Endometrium (tissue), 2 donors: ENCODE measurements around the gene TSPAN14.
"Not testable (repeated sequence)": the region's sequence is repeated elsewhere in the genome, so short reads cannot be mapped to it uniquely, and the experiment has no call there.

Experiments
- FAIRE-seq: peaks from 2 replicates; lab custom pipeline; 2012; peaks lifted over from hg19 to GRCh38; lab: Jason Lieb, UNC
- donor health status: control.
- donor health status: control.

Gene TSPAN14

DNA sequence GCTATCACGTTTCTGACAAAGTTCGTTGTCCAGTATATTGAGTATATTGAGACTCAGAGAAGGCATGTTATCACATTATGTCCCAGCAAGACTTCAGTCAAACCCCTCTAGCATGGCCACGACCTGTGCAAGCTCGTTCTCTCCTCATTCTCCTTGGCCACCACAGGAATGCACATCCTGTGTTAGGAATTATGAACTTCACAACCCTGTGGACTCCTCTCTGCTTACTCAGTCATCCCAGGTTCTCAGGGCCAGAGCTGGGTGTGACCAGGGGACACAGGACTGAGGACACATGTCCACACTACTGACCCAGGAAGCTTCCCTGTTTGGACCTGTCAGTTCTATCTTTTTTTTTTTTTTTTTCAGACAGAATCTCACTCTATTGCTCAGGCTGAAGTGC, 87.9 kb downstream of the TSPAN14 start:
- FAIRE-seq: no peak

DNA sequence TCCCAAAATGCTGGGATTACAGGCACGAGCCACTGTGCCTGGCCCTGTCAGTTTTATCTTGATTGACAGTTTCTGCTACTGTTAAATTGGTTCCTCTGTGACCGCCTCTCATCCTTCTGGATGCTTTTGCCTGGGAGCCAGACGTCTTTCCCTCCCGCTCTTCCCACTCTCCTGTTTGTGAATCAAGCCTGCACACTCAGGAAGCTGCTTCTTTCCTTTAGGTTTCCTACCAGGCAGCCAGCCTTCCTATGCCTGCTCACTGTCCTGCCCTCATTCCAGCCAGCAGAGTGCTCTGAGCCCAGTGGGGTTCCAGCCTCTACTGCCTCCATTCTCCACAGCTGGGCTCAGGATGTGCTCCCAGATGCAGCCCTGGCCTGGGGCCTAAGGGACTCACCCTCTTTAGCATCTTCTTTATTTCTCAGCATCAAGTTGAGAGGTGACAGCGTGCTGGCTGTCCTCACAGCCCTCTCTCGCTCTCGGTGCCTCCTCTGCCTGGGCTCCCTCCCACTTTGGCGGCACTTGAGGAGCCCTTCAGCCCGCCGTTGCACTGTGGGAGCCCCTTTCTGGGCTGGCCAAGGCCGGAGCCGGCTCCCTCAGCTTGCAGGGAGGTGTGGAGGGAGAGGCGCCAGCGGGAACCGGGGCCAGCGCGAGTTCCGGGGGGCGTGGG, 88.7 kb downstream of the TSPAN14 start:
- FAIRE-seq: no peak

DNA sequence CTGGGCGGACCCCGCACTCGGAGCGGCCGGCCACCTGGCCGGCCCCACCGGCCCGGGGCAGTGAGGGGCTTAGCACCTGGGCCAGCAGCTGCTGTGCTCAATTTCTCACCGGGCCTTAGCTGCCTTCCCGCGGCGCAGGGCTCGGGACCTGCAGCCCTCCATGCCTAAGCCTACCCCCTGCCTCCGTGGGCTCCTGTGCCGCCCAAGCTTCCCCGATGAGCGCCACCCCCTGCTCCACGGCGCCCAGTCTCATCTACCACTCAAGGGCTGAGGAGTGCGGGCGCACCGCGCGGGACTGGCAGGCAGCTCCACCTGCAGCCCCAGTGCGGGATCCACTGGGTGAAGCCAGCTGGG, 89.2 kb downstream of the TSPAN14 start:
- FAIRE-seq: not testable (repeated sequence)

DNA sequence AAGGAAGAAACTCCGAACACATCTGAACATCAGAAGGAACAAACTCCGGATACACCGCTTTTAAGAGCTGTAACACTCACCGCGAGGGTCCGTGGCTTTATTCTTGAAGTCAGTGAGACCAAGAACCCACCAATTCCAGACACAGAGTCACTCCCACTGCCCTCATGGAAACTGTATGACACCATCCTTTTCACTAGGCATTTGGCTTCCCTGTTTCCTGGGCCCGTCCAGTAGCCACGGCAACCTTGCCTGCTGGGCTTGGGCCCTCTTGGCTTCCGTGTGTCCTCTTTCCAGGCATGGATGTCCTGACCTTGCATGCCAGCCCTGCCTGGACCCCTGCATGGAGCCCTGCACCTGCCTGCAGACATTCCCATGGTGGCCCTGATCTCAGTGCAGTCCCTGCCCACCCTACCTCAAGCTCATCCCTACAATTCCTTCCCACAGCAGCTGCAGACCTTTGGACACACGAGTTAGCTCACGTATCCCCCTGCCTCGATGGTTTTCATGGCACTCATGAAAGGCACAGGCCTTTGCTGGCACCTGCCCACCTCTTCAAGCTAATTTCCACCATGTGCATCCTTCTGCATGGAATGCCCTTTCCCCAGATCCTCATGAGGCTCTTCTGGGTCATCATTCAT, 90.3 kb downstream of the TSPAN14 start:
- FAIRE-seq: no peak

DNA sequence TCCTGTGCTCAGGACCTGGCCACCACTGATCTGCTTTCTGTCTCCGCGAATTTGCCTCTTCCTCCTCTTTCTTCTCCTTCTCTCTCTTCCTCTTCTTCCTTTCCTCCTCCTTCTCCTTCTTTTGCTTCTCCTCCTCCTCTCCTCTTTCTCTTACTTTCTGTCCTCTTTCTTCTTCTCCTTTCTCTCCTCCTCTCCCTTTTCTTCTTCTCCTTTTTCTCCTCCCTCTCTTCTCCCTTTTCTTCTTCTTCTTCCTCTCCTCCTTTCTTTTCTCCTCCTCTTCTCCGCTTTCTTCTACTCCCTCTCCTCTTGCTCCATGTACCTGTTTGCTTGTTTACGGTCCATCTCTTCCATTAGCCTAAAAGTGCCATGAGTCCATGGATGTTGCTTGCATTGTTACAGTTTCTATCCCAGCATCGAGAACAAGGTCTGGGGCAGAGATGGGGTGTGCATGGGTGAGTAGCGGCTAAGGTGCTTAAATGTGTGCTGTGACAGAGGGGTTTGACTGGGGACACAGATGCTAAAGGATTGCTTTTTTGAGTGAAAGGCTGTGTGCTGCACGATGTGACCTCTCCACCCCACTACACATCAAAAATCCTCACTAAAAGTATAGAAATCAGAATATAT, 91.3 kb downstream of the TSPAN14 start:
- no peak for FAIRE-seq

DNA sequence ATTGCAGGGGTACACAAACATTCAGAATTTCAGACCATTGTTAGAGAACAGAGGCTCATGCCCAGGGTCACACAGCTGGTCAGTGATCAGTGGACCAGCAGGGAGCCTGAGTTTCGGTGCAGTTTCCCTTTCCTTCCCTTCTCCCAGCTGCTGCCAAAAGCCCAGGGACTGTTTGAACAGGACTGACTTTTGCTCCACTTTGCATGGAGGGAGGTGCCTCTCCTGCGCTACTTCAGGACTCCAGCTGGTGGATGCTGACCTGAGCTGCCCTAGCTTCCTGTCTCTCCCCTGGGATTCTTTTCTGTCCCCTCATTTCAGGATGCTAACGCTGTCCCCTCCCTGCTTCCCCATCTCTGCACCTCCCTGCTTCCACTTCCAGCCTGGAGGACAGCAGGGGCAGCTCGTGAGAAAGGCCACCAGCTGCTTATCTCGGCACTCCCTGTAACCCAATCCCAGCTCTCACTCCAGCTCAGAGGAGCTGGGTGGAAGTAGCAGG, 98.1 kb downstream of the TSPAN14 start:
- no peak for FAIRE-seq

DNA sequence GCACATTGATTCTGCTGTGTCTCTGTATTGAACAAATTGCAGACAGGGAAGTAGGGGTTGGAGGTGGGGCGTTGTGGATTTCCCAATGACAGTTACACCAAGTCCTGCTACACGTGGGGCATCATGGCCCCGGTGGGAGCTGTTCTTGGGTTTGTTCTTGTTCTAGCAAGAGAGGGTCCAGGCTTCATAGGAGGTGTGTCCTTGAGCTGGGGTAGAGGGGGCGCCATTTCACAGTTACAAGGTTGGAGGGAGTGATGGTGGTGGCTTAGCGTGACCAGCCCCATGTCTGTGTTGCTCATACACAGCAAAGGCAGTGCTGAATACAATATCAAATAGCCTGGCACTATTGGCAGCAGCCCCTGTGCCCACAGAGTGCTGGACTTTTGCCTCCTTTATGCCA, 99.3 kb downstream of the TSPAN14 start:
- no peak for FAIRE-seq

DNA sequence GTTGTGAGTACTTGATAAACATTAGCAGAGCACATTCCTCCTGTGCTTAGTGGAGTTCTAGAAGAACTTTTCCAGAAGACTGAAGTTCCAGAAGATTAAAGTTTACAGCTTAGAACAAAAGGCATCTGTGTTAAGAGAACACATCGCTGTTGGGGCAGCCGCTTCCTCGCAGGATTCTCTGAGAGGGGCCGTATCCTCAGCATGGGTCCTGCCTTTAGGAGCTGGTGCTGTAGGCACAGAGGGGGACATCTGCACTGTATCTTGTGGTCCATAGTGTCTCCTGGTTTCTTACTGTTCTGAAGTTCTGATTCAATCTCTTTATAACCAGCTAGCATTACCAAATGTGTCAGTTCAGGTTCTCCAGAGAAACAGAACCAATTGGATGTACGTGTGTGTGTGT, 99.9 kb downstream of the TSPAN14 start:
- no peak for FAIRE-seq

DNA sequence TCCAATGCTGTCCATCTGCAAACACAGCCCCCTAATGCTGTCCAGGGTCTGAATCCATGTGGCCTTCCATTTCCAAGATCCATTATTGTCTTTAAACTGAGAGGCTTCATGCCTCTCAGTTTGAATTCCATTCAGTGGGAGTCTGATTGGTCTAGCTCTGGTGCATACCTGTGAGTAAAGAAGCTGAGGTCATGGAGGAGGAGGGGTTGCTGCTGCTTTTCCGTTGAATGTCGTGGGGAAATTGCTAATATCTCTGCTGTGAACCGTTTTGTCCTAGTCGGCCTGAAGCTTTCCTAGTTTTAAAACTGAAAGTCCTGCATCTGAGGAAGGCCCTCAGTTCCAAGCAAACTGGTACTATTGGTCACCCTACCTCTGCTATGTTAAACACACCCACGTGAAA, 101.3 kb downstream of the TSPAN14 start:
- FAIRE-seq: no peak

DNA sequence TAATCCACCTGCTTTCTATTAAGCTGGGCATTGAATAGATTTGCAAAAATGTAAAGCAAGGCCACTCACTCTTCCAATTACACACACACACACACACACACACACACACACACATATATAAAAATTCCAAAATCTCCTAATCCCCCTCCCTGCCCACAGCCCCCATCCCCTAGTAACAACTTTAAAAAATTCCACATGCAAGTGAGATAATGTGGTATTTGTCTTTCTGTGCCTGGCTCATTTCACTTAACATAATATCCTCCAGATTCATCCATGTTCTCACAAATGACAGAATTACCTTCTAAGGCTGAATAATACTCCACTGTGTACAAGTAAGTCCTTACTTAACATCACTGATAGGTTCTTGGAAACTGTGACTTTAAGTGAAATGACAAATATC, 107.8 kb downstream of the TSPAN14 start:
- FAIRE-seq: no peak

DNA sequence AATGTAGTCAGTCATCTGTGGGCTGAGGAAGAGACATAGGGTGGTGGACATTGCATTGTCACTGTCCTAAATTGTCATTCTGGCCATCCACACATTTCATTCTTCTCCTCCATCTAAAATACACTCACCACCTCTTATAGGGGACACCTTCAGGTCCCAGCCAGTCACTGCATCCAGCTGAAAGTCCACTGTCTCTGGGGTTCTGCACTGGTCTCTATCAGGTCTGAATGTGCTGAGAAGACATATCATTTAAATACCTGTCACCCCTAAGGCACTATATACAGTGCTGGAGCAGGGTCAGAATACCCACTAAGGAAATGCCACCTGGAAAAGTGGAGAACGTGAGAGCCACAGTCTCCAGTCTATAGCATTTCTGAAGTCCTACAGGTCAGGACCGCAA, 113.2 kb downstream of the TSPAN14 start:
- FAIRE-seq: no peak

DNA sequence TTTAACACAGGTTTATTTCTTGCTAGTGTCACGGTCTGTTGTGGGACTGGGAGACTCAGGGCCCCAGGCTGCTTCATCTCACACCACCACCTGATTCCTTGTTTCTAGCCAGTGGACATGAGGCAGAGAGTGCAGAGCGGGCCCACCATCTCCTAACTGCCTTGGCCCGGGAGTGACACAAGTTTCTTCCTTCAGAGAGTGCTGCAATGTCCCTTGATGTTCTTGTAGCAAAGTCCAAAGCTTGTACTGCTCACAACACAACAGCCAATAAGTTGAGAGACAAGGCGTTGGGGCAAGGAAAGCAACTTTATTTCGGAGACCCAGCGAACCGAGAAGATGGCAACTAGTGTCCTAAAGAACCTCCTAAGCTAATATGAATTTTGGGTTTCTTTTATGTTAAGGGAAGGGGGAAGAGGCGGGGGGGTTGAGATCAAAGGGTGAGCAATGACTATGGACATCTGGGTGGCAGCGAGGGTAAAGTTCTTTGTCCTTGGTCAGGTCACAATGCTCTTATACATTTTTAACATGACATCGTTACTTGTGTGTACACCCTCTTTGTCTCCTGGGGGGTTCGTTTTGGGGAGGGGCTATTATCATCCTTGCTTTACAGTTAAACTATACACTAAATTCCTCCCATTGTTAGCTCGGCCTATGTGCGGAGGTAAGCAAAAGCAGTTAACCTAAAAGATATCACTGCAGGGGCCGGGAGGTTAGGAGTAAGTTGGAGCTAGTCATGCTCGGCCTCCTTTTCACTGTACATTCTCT, 115.2 kb downstream of the TSPAN14 start:
- no peak for FAIRE-seq

DNA sequence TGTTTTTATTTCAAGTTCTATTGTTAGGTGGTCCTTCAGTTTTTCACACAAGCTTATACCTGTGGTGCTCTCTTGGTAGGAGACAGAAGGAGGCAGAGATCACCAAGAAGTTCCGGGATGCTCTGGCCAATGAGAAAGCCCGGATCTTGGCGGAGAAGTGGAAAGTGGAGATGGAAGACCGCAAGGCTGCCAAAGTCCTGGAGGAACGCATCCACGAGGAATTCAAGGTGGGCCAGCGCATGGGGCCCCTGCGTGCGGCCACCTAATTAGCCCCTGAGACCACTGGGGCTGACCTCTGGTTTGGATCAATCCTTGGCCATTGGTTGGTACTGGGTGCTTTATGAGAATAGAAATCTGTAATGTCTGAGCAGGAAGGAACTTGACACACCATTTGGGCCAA, 117.2 kb downstream of the TSPAN14 start:
- FAIRE-seq: no peak

DNA sequence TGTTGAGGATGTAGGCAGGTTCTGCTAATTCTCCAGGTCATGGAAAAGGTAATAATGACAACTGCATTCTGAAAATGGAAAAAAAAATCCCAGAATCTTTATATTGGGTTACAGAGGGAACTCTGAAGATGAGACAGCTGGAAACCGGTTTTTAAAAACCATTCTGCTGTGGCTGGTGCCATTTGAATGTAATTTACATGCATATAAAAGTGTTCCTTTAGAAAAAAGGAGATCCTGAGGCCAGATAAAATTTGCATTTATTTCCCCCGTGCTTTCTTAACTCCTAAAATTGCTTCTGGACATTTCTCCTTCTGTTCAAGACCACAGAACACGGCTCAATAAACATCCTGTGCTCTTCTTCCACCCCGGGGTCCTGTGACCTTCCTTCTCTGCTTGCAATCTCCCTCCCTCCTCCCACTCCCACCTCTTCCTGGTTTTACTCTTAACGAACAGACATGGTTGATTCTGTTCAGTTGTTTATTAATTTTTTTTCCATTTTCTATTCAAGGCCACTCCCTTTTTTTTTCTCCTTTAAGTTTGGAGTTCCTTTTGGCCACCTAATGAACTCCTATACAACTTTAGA, 125.2 kb downstream of the TSPAN14 start:
- FAIRE-seq: no peak

DNA sequence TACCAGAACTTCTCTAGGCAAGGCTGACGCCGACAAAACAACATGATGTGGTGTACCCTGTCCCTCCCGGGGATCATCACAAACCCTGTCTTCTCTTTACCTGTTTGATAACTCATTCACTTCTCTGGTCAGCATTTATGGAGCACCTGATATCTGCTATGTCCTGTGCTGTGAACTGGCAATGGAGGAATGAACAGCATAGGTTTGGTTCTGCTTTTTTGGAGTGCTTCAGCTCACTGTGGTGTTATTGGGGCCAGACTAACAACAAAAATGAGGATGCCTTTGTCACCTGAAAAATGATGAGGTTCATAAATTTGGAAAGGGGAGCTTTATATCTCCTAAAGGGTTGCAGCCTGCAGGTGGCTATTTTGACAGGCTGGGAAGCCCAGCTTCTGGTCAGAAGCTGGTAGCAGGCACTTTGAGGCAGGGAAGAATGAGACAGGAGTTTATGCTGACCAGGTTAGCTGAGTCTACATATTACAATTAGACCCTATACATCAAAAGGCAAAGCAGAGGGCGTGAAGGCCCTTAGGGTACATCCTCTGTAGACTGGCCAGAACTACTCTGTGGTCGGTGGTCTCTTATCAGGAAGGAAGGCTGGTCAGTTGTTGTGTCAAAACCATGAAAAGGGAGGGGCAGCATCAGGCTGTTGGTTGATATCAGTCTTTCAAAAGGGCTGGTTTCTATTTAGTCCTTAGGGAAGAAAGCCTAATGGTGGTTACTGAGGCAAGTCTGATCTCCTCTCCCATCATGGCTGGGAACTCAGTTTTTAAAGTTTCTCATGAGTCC, 125.9 kb downstream of the TSPAN14 start:
- no peak for FAIRE-seq

DNA sequence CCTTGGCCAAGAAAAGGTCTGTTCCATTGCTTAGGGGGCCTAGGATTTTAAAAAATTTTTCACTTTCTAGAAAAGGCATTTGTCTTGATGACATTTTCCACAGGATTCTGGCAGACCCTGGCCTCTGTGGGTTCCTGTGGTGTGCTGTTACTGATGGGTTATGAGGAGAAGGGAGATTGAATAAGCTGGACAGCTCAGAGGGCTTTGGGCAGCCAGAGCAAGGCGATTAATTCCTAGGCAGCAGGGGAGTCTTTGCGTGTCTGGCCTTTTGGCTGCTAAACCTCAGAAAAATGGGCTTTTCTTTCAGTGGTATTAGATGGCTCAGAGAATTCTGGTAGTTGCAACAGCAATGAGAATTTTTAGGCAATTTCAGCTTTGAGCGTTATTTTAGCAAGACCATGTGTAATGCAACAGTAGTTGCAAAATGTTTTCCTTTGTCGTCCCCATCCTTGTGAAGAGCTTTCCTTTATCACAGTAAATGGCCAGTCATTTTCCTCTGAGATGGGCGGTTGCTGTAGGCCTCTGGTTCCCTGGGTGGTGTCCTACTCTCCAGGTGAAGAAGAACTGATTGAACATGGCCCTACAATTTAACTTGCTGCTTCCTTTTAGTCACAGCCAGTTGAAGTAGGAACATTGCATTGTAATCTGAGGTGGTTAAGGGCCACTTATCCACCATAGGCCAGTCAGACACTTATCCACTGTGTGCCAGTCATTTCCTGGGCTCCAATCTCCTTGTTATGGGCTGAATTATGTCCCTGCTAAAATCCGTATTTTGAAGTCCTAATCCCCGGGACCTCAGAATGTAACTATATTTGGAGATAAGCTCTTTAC, 126.7 kb downstream of the TSPAN14 start:
- FAIRE-seq: no peak

DNA sequence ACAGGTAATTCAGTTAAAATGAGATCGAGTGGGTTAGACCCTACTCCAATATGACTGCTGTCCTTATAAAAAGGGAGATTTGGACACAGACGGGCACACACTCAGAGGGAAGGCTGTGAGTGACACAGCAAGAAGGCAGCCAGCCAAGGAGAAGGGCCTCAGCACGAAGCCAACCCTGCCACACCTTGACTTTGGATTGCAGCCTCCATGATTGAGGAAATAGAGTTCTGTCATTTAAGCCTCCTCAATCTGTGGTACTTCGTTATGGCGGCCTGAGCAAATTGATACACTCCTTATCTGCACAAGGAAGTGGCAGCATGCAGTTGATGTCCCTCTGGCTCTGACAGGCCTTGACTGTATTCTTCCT, 127.3 kb downstream of the TSPAN14 start:
- no peak for FAIRE-seq

DNA sequence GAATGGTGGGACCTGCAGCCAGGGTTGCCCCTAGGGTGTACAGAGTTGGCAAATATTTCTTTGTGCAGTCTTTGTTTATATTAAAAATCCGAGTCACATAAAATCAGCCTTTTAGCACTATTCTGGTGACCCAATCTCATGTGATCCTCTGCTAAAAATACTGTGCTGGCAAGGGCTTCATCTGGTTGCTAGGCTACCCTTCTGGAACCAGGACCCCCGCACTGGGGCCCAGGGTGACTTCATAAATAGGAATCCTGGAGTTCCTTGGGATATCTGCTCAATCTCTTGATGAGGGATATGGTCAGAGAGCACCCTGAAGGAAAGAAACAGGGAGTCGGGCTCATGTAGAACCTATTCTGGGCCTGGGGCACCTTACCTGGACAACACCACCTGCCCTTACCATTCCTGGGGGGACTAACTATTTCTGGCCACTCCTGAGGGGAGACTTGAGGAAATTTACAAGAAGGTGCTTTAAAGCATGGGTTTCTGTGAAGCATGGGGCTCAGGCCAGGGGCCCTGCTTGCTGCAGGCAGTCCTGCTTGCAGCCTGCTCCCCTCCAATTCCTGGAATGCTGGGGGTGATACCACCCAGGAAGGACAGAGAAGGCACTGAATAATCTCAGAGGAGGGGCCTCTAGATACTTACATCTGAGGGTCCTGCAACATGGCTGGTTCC, 128.3 kb downstream of the TSPAN14 start:
- no peak for FAIRE-seq
